ENCODE results near the gene CARMIL3. TPM values are rescaled to one million over a fixed set of nuclear protein-coding genes. Genes with fewer than 3 reads are reported as not detected.

The CARMIL3 gene
- total RNA-seq, 1 donor = not detected

- no peak for DNase-seq (ENCODE audit: low read depth)
- TF ChIP-seq CTCF (IDR thresholded peaks at IDR 0.05; ENCODE audit: insufficient read depth, low read depth, low read length) = no peak
- no peak overlapping the region for H3K4me3 ChIP-seq (ENCODE audit: low read depth, low read length)
These were observed 17.1 kb downstream of the CARMIL3 start for GRCh38 chr14:24068711-24069410.

- no peak for TF ChIP-seq CTCF (IDR thresholded peaks at IDR 0.05; ENCODE audit: insufficient read depth, low read depth, low read length)
- no peak for DNase-seq (ENCODE audit: low read depth)
- H3K4me3 ChIP-seq (ENCODE audit: low read depth, low read length) = no peak overlapping the region
These were observed 17.6 kb downstream of the CARMIL3 start for GRCh38 chr14:24069411-24069735.

GRCh38 chr14:24070285-24071143 is 18.7 kb downstream of the CARMIL3 start:
- TF ChIP-seq CTCF (IDR thresholded peaks at IDR 0.05; ENCODE audit: insufficient read depth, low read depth, low read length) = no peak
- no peak for DNase-seq (ENCODE audit: low read depth)
- H3K4me3 ChIP-seq (ENCODE audit: low read depth, low read length) = no peak overlapping the region

- no peak for DNase-seq (ENCODE audit: low read depth)
- H3K4me3 ChIP-seq (ENCODE audit: low read depth, low read length) = no peak within 1 kb of the TSS
- TF ChIP-seq CTCF (IDR thresholded peaks at IDR 0.05; ENCODE audit: insufficient read depth, low read depth, low read length) = no peak
These were observed 19.4 kb downstream of the CARMIL3 start, which contains the start of gene CPNE6 for GRCh38 chr14:24071144-24071697. Gene CPNE6, plus strand, starts transcription at chr14:24071562. Its CDS starts 1,375 bp downstream, at chr14:24072937.

GRCh38 chr14:24071836-24072430 is 20.1 kb downstream of the CARMIL3 start:
- DNase-seq (ENCODE audit: low read depth) = no peak
- no peak overlapping the region for H3K4me3 ChIP-seq (ENCODE audit: low read depth, low read length)
- no peak for TF ChIP-seq CTCF (IDR thresholded peaks at IDR 0.05; ENCODE audit: insufficient read depth, low read depth, low read length)

GRCh38 chr14:24072436-24072835 is 20.6 kb downstream of the CARMIL3 start:
- TF ChIP-seq CTCF (IDR thresholded peaks at IDR 0.05; ENCODE audit: insufficient read depth, low read depth, low read length) = no peak
- no peak overlapping the region for H3K4me3 ChIP-seq (ENCODE audit: low read depth, low read length)
- DNase-seq (ENCODE audit: low read depth) = no peak
